Ishikawa (cell line): Measurements from ENCODE around the gene KIAA1586.

ENCODE experiments used
- CEBPB ChIP-seq: IDR thresholded peaks from 2 replicates; pipeline ENCODE4 v1.6.1; 2012
- EP300 ChIP-seq: IDR thresholded peaks from 2 replicates; pipeline ENCODE4 v1.6.1; 2012; ENCODE audit warnings: borderline replicate concordance
- RAD21 ChIP-seq: IDR thresholded peaks from 2 replicates; pipeline ENCODE4 v1.6.1; 2012; ENCODE audit warnings: low read depth
- TF ChIP-seq, protein P1 (sequence below): IDR thresholded peaks from 2 replicates; pipeline ENCODE4 v1.6.1; 2012

DNA sequence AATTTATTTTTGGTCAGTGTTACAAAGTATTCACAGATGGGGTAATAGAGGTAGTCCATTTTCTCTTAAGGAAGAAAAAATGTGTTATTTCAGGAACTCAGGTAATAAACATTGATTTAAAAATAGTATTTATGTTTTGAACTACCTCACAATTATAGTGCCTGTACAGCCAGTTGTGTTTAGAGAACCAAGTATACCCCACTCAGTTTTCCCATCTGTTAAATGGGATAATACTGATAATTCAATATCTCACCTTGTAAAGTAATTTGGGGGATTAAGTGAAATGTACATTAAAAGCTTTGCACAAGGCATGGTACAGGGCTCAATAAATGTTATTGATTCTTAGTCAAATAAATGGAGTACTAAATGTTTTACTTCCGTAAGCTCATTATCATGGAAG, 48.2 kb downstream of the KIAA1586 start:
- TF ChIP-seq RAD21: no peak
- no peak for TF ChIP-seq EP300
- TF ChIP-seq CEBPB: no peak
- TF ChIP-seq, protein P1, sequence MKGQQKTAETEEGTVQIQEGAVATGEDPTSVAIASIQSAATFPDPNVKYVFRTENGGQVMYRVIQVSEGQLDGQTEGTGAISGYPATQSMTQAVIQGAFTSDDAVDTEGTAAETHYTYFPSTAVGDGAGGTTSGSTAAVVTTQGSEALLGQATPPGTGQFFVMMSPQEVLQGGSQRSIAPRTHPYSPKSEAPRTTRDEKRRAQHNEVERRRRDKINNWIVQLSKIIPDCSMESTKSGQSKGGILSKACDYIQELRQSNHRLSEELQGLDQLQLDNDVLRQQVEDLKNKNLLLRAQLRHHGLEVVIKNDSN: no peak
